Measurements from ENCODE around the gene IFITM1. TPM values are rescaled to one million over a fixed set of nuclear protein-coding genes. Genes with fewer than 3 reads are reported as not detected.
"Not testable (repeated sequence)": the region's sequence is repeated elsewhere in the genome, so short reads cannot be mapped to it uniquely, and the experiment has no call there.

IFITM1 gene
- total RNA-seq, 2 experiments from 2014 or later = 1,182 to 1,374 TPM

DNA sequence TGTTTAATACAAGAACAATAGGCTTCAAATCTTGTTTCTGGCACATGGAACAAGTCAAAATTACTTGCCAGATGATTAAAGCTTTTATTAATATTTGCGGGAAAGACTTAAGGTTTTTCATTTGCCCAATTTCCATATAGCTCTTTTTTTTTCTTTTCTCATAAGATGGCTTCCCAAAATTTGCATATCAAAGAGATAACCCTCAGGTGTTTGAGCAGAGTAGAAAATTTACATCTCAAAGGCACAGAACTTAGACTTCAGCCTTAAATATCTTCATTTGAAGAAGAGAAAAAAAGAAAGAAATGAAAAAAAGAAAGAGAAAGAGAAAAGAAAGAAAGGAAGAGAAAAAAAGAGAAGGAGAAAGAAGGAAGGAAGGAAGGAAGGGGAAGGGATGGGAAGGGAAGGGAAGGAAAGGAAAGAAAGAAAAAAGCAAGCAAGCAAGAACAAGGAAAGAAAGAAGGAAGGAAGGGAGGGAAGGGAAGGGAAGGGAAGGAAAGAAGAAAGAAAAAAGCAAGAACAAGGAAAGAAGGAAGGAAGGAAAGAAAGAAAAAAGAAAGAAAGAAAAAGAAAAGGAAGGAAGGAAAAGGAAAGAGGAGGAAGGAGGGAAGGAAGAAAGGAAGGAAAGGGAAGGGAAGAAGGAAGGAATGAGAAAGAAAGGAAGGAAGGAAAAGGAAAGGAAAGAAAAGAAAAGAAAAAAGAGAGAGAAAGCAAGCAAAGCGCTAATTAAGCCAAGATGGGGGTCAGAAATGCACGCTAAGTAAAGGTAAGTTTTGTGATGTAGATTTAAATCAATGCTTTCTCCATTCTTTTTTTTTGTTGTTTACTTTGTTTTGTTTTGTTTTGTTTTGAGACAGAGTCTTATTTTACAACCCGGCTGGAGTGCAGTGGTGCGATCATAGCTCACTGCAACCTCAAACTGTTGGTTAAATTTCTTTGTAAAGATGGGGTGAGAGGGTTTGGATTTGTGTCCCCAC lies 27.0 kb downstream of the IFITM1 start:
- Mint-ChIP-seq H3K9me3 (no peaks in the 10 kb centered on the region), H3K27me3 (peaks cover 3% of the 10 kb centered on the region), H3K27ac (no peak overlapping the region), H3K4me1 (peaks cover 21% of the 10 kb centered on the region), H3K4me3 (no peak overlapping the region), H3K36me3 (peaks cover 2% of the 10 kb centered on the region)
- POLR2A ChIA-PET = interaction anchor here (1.2 to 3.7 kb wide), 4 partner anchors 10 to 39 kb away, joined by 5 to 17 read pairs (median 10); no protein-coding TSS in a partner anchor
- ATAC-seq (ENCODE audit: low read depth) = no peak
- DNase-seq = no peak

DNA sequence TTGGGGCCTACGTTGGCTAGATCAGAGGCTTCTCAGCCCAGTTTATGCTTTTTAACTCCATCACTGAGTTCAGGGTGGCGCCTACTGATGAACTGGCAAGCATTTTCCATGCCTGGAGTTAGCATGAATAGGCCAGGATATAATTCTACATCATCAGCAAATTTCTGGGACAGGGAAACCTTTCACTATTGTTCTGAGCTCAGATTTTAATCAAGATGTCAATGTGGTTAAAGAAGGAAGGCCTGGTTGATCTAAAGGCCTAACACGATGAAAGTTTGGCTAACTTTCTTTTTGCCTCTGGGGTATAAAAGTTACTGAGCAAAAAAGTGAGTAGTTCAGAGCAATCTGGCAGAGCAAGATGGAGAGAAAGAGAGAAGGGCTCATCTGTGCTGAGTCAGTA lies 28.5 kb downstream of the IFITM1 start:
- peaks cover 10% of the 10 kb centered on the region for H3K4me1 Mint-ChIP-seq
- DNase-seq (no peak), ATAC-seq (ENCODE audit: low read depth) (no peak)
- H3K27me3 Mint-ChIP-seq = peaks cover 3% of the 10 kb centered on the region
- no peak overlapping the region for H3K27ac Mint-ChIP-seq
- POLR2A ChIA-PET = interaction anchor here (3.7 kb wide), 1 partner anchor 13 kb away, joined by 14 read pairs; no protein-coding TSS in a partner anchor
- no peaks in the 10 kb centered on the region for H3K9me3 Mint-ChIP-seq
- no peak overlapping the region for H3K4me3 Mint-ChIP-seq
- peaks cover 2% of the 10 kb centered on the region for H3K36me3 Mint-ChIP-seq

DNA sequence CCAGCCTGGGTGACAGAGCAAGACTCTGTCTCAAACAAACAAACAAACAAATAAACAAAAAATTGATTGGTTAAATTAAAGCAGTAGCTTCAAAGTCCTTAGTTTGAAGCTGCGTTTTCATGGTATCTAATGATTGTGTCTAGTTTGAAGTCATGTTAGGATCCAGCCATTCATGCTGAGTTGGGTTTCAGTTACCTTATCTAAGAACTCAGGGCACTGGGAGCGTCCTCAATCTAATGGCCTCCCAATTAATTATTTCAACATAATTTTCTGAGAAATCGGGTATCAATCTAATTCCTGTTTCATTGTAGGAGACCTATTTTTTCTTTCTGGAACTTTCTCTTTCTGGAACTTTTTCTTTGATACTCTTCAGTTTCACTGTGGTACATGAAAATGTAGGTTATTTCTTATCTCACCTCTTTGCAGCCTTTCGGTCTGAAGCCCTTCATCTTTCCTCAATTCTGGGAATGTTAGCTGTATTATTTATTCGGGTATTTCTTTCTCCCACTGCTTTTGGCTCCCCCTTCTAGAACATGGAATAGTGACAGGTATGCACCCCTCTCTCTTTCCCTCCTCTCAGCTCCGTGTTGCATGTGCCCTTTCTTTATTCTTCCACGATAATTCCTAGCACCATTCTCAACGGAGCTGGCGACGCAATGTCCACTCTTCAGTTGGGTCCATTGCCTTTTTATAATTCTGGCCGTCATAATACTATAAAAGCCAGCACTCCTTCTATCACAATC lies 31.2 kb downstream of the IFITM1 start:
- Mint-ChIP-seq H3K4me3 (no peak overlapping the region), H3K4me1 (peaks cover 10% of the 10 kb centered on the region), H3K27me3 (peaks cover 3% of the 10 kb centered on the region), H3K36me3 (peaks cover 2% of the 10 kb centered on the region), H3K9me3 (no peaks in the 10 kb centered on the region), H3K27ac (no peak overlapping the region)
- DNase-seq = no peak
- ATAC-seq (ENCODE audit: low read depth) = no peak
- POLR2A ChIA-PET = interaction anchor here (0.9 to 1.2 kb wide), 2 partner anchors 25 to 52 kb away, joined by 3 read pairs; no protein-coding TSS in a partner anchor

DNA sequence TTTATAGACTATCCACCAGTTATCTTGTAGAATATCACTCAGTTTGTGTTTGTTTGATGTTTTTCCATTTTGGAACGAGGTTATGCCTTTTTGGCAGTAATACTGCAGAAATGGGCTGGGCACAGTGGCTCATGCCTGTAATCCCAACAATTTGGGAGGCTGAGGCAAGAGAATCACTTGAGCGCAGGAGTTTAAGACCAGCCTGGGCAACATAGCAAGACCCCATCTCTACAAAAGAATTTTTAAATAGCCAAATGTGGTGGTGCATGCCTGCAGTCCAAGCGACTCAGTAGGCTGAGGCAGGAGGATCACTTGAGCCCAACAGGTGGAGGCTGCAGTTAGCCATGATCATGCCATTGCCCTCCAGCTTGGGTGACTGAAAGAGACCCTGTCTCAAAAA lies 32.7 kb downstream of the IFITM1 start:
- Mint-ChIP-seq H3K36me3 (peaks cover 2% of the 10 kb centered on the region), H3K27me3 (no peaks in the 10 kb centered on the region), H3K4me3 (no peak overlapping the region), H3K27ac (no peak overlapping the region), H3K9me3 (no peaks in the 10 kb centered on the region), H3K4me1 (peaks cover 20% of the 10 kb centered on the region)
- ATAC-seq (ENCODE audit: low read depth) = no peak
- POLR2A ChIA-PET = interaction anchor here (0.7 to 1.3 kb wide), 2 partner anchors 9 to 21 kb away, joined by 3 to 4 read pairs; no protein-coding TSS in a partner anchor
- peak; percentile 7 for DNase-seq

DNA sequence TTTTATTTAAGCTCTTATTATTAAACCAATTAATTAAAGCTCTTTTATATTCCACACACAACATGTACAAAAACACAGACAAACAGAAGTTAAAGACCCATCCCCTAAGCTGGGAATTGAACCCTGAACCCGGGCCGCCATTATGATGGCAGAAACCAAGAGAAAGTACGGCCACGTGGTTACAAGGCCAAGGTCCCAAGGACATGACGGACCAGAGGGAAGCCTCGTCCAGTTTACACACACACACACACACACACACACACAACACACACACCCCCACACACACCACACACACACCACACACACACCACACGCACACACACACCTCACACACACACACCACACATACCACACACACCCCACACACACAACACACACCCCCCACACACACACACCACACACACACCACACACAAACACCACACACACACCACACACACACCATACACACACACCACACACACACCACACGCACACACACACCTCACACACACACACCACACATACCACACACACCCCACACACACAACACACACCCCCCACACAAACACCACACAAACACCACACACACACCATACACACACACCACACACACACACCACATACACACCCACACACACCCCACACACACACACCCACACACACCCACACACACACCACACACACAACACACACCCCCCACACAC lies 35.6 kb downstream of the IFITM1 start:
- not testable (repeated sequence) for DNase-seq; H3K27ac Mint-ChIP-seq; H3K27me3 Mint-ChIP-seq; H3K36me3 Mint-ChIP-seq; ATAC-seq (ENCODE audit: low read depth); H3K9me3 Mint-ChIP-seq; H3K4me3 Mint-ChIP-seq
- H3K4me1 Mint-ChIP-seq = peaks cover 32% of the 10 kb centered on the region
- POLR2A ChIA-PET = interaction anchor here (0.8 to 1.4 kb wide), 2 partner anchors 9 to 22 kb away, joined by 5 read pairs; no protein-coding TSS in a partner anchor

DNA sequence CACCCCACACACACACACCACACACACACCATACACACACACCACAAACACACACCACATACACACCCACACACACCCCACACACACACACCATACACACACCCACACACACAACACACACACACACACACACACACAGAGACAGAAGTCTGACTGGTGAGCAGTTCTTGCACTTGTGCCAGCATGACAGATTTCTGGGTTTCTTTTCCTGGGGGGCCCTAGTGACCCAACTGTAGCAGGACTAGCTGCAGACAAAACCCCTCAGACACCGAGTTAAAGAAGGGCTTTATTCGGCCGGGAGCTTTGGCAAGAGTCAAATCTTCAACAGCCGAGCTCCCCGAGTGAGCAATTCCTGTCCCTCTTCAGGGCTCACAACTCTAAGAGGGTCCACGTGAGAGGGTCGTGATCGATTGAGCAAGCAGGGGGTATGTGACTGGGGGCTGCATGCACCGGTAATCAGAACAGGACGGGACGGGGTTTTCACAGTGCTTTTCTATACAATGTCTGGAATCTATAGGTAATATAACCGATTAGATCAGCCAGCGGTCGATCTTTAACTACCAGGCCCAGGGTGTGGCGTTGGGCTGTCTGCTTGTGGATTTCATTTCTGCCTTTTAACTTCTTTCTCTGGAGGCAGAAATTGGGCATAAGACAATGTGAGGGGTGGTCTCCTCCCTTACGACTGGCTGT lies 36.3 kb downstream of the IFITM1 start:
- Mint-ChIP-seq H3K4me3 (peak overlapping the region; percentile 75), H3K27ac (peak overlapping the region; percentile 88), H3K4me1 (peaks cover 37% of the 10 kb centered on the region)
- H3K27me3 Mint-ChIP-seq; H3K9me3 Mint-ChIP-seq; DNase-seq; H3K36me3 Mint-ChIP-seq; ATAC-seq (ENCODE audit: low read depth): not testable (repeated sequence)
- POLR2A ChIA-PET = interaction anchor here (1.4 kb wide), 1 partner anchor 10 kb away, joined by 5 read pairs; no protein-coding TSS in a partner anchor

DNA sequence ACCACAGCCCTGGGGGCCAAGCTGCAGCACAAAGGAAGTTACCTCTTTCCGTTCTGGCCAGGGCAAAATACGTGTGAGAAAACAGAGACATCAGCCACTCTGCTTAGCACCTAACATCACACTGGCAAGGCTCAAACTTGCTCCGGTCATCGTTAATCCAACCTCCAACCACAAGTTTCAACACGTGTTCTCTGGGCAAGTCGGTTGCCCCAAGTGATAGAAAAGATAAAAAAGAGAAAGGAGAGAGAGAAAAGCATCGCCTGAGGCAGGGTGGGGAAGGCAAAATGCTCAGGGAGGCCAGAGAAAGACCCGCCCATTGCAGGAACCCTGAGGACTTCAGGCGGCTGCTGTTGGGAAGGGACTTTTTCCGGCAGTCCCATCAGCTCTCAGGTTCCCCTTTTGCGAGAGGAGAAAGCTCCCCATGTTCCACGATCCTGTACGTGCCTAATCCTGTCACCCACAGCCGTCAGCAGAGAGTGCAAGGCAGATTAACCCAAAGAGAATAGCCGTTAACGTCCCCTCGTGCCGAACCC lies 36.9 kb downstream of the IFITM1 start:
- peak; percentile 19 for ATAC-seq (ENCODE audit: low read depth)
- H3K4me1 Mint-ChIP-seq = peaks cover 38% of the 10 kb centered on the region

DNA sequence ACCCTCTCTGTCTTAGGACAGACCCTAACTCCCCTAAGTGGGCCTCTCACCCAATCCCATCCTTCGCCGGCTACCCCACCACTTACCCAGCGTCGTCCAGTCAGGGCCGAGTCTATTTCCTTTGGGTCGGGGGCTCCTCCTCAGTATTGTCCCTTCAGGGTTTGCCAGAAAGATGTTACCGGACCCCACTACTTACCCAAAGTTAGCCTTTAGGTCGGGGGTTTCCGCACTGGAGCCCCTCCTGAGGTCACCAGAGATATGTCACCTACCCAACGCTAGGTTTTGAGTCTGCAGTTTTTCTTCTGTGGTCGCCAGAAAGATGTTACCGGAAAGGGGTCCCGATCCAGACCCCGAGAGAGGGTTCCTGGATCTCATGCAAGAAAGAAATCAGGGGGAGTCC lies 37.6 kb downstream of the IFITM1 start:
- POLR2A ChIA-PET = no interaction called here
- Mint-ChIP-seq H3K27me3 (no peaks in the 10 kb centered on the region), H3K4me3 (peak overlapping the region; percentile 75), H3K9me3 (no peaks in the 10 kb centered on the region), H3K4me1 (peaks cover 38% of the 10 kb centered on the region), H3K36me3 (no peaks in the 10 kb centered on the region), H3K27ac (no peak overlapping the region)
- no peak for DNase-seq
- no peak for ATAC-seq (ENCODE audit: low read depth)

More for the DNA sequence above, 36.9 kb downstream of the IFITM1 start:
- Mint-ChIP-seq H3K36me3 (no peaks in the 10 kb centered on the region), H3K27me3 (no peaks in the 10 kb centered on the region), H3K9me3 (no peaks in the 10 kb centered on the region), H3K27ac (peak overlapping the region; percentile 88), H3K4me3 (peak overlapping the region; percentile 75)
- POLR2A ChIA-PET = interaction anchor here (1.4 kb wide), 1 partner anchor 10 kb away, joined by 5 read pairs; no protein-coding TSS in a partner anchor
- DNase-seq = no peak

DNA sequence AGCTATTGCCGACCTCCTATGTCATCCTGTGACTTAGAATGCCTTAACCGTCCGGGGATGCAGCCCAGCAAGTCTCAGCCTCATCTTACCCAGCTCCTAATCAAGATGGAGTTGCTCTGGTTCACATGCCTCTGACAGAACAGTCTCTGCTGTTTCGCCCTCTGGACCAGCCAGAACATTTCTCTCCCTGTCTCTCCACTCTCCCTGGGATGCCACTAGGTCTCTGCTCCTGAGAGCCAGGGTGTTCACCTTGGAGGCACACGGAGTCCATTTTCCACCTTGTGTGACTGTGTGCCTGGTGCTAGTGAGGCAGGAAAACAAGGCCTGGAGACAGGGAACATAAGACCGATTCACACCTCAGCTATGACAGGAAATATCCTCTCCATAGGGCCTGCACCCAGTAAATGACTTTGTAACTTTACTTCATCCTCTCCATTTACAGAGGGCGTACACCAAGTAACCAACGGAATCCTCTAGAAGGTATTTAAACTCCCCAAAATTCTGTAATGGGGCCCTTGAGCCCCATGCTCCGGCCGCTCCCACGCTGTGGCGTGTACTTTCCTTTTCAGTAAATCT lies 38.7 kb downstream of the IFITM1 start:
- no peaks in the 10 kb centered on the region for H3K27me3 Mint-ChIP-seq
- POLR2A ChIA-PET = interaction anchor here (0.7 kb wide), 1 partner anchor 65 kb away, joined by 3 read pairs; no protein-coding TSS in a partner anchor
- no peaks in the 10 kb centered on the region for H3K9me3 Mint-ChIP-seq
- ATAC-seq (ENCODE audit: low read depth) (no peak), DNase-seq (no peak)
- H3K27ac Mint-ChIP-seq = no peak overlapping the region
- peaks cover 38% of the 10 kb centered on the region for H3K4me1 Mint-ChIP-seq
- H3K4me3 Mint-ChIP-seq = no peak overlapping the region
- no peaks in the 10 kb centered on the region for H3K36me3 Mint-ChIP-seq

DNA sequence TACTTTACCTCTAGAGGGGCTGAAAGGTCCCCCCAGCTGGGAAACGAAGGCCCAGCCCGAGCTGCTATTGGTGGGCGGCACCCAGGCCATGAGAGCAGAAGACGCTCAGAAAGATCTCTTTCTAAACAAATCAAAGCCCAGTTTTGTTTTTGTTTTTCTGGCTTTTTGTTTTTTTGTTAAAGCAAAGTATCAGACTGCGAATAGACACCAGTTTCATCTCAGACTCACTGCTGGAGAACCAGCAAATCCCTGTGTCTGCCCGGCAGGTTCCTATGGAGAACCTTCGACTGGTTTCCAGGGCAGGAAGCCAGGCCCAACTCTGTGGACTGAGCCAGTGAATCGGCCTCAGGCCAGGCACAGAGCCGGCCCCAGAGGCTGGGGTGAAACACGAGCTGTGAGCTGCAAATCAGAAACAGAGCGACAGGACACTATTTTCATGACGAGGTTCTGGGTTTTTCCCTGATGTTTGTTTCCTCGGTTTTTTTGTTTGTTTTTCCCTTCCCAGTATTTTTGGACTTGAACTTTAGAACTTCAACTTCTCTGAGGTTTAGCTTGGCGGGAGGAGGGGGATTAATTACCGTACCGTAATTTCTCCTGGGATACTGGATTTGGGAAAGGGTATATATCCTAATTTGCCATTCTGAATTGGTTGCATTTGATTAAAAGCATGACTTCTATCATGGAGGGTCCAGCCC lies 39.5 kb downstream of the IFITM1 start:
- no peaks in the 10 kb centered on the region for H3K9me3 Mint-ChIP-seq
- peak overlapping the region; percentile 43 for H3K4me3 Mint-ChIP-seq
- no peaks in the 10 kb centered on the region for H3K27me3 Mint-ChIP-seq
- peaks cover 38% of the 10 kb centered on the region for H3K4me1 Mint-ChIP-seq
- ATAC-seq (ENCODE audit: low read depth) (no peak), DNase-seq (peak; percentile 27)
- POLR2A ChIA-PET = interaction anchor here (1.1 kb wide), 1 partner anchor 27 kb away, joined by 4 read pairs; no protein-coding TSS in a partner anchor
- H3K27ac Mint-ChIP-seq = no peak overlapping the region
- no peaks in the 10 kb centered on the region for H3K36me3 Mint-ChIP-seq
